Activated B cell treated with CpG ODN at 0.5 μM for 24 hours (primary cell): ENCODE results near the gene ZBTB17. TPM values are rescaled to one million over a fixed set of nuclear protein-coding genes. Genes with fewer than 3 reads are reported as not detected.
"Not testable (repeated sequence)": the region's sequence is repeated elsewhere in the genome, so short reads cannot be mapped to it uniquely, and the experiment has no call there.

Experiments
- ATAC-seq: fragments of 200-7000 bp; cut with Tn5 transposase; one replicate; pipeline ENCODE4 v1.10.0; 2021; ENCODE audit warnings: low read depth, mild to moderate bottlenecking, moderate library complexity
- CTCF ChIA-PET: fragments of 350-600 bp; sonication (Branson Sonifier 250); formaldehyde crosslinking; loops from one replicate; lab custom pipeline; 2021; ENCODE audit warnings: antibody characterized with exemption; lab: Charles Lee
- POLR2A ChIA-PET: fragments of 350-600 bp; sonication (Branson Sonifier 250); formaldehyde crosslinking; loops from one replicate; lab custom pipeline; 2021; ENCODE audit warnings: antibody characterized with exemption; lab: Charles Lee
- DNase-seq: peaks from one replicate; pipeline ENCODE4 v3.0.0; 2022
- H3K27ac Mint-ChIP-seq: one replicate; pipeline ENCODE4 v1.8.0; 2020; ENCODE audit warnings: mixed read lengths
- H3K27me3 Mint-ChIP-seq: one replicate; pipeline ENCODE4 v1.8.0; 2021; ENCODE audit warnings: mixed read lengths
- H3K36me3 Mint-ChIP-seq: one replicate; pipeline ENCODE4 v1.8.0; 2021; ENCODE audit warnings: low read depth, mixed read lengths
- H3K4me1 Mint-ChIP-seq: one replicate; pipeline ENCODE4 v1.8.0; 2021; ENCODE audit warnings: mixed read lengths
- H3K4me3 Mint-ChIP-seq: one replicate; pipeline ENCODE4 v1.8.0; 2020; ENCODE audit warnings: mild to moderate bottlenecking, mixed read lengths
- H3K9me3 Mint-ChIP-seq: one replicate; pipeline ENCODE4 v1.8.0; 2020; ENCODE audit warnings: mixed read lengths
- CTCF ChIP-seq: fragments of 200-600 bp; IDR thresholded peaks from one replicate; pipeline ENCODE4 v1.8.0; 2022; ENCODE audit warnings: antibody characterized with exemption, mild to moderate bottlenecking
- intact Hi-C: fragments of 100-400 bp; cut with micrococcal nuclease; formaldehyde crosslinking; loops from one replicate; pipeline ENCODE4 v1.15.1; 2024
- total RNA-seq: library from RNA; stranded (reverse); gene quantifications from 2 replicates; pipeline ENCODE4 v1.2.3, GENCODE V29; 2022

Gene ZBTB17
- total RNA-seq, 1 donor from 2014 or later = 121 TPM

- ChIA-PET CTCF (interaction anchor here (0.9 to 1.7 kb wide), 2 partner anchors 81 to 101 kb away, joined by 3 to 12 read pairs; no protein-coding TSS in a partner anchor), POLR2A (interaction anchor here (0.5 to 1.8 kb wide), 7 partner anchors 48 to 158 kb away, joined by 3 to 13 read pairs (median 5); no protein-coding TSS in a partner anchor)
- no peaks in the 10 kb centered on the region for H3K9me3 Mint-ChIP-seq
- intact Hi-C loops = loop anchor here (5.0 kb wide), 1 partner anchor 35 kb away; no protein-coding TSS in a partner anchor
- peaks cover 81% of the 10 kb centered on the region for H3K36me3 Mint-ChIP-seq
- peak overlapping the region; percentile 59 for H3K27ac Mint-ChIP-seq
- H3K27me3 Mint-ChIP-seq = no peaks in the 10 kb centered on the region
- no peak for TF ChIP-seq CTCF
- peaks cover 31% of the 10 kb centered on the region for H3K4me1 Mint-ChIP-seq
- H3K4me3 Mint-ChIP-seq = peak overlapping the region; percentile 20
- DNase-seq = no peak
- peak; percentile 61 for ATAC-seq
Measured at GRCh38 chr1:15916916-15917315, 59.0 kb downstream of the ZBTB17 start.

GRCh38 chr1:15916417-15916816, 59.5 kb downstream of the ZBTB17 start:
- POLR2A ChIA-PET = interaction anchor here (0.5 to 1.8 kb wide), 5 partner anchors 48 to 89 kb away, joined by 3 to 13 read pairs (median 6); no protein-coding TSS in a partner anchor
- CTCF ChIA-PET = interaction anchor here (0.9 to 1.7 kb wide), 2 partner anchors 81 to 101 kb away, joined by 3 to 12 read pairs; no protein-coding TSS in a partner anchor
- no peak for TF ChIP-seq CTCF
- Mint-ChIP-seq H3K4me3 (peak overlapping the region; percentile 20), H3K27ac (peak overlapping the region; percentile 59), H3K27me3 (no peaks in the 10 kb centered on the region), H3K9me3 (no peaks in the 10 kb centered on the region), H3K36me3 (peaks cover 81% of the 10 kb centered on the region), H3K4me1 (peaks cover 31% of the 10 kb centered on the region)
- DNase-seq (no peak), ATAC-seq (no peak)
- intact Hi-C loops = loop anchor here (5.0 kb wide), 1 partner anchor 34 kb away; no protein-coding TSS in a partner anchor

GRCh38 chr1:15915991-15916390, 59.9 kb downstream of the ZBTB17 start:
- Mint-ChIP-seq H3K4me3 (peak overlapping the region; percentile 44), H3K27ac (peak overlapping the region; percentile 59), H3K36me3 (peaks cover 81% of the 10 kb centered on the region), H3K9me3 (no peaks in the 10 kb centered on the region), H3K4me1 (peaks cover 31% of the 10 kb centered on the region), H3K27me3 (no peaks in the 10 kb centered on the region)
- TF ChIP-seq CTCF = no peak
- intact Hi-C loops = loop anchor here (5.0 kb wide), 1 partner anchor 34 kb away; no protein-coding TSS in a partner anchor
- ATAC-seq (no peak), DNase-seq (no peak)
- ChIA-PET CTCF (interaction anchor here (0.9 to 1.7 kb wide), 2 partner anchors 82 to 100 kb away, joined by 3 to 12 read pairs; no protein-coding TSS in a partner anchor), POLR2A (interaction anchor here (1.7 to 1.8 kb wide), 2 partner anchors 50 to 82 kb away, joined by 7 to 13 read pairs; no protein-coding TSS in a partner anchor)

GRCh38 chr1:15913607-15914006, 62.3 kb downstream of the ZBTB17 start:
- ATAC-seq, H3K4me3 Mint-ChIP-seq, H3K9me3 Mint-ChIP-seq, DNase-seq, H3K27ac Mint-ChIP-seq, intact Hi-C loops, H3K27me3 Mint-ChIP-seq: not testable (repeated sequence)
- Mint-ChIP-seq H3K36me3 (peaks cover 80% of the 10 kb centered on the region), H3K4me1 (peaks cover 25% of the 10 kb centered on the region)
- ChIA-PET POLR2A (interaction anchor here (0.6 to 0.7 kb wide), 2 partner anchors 66 to 122 kb away, joined by 3 to 4 read pairs; partner anchors contain the start of gene SPEN), CTCF (interaction anchor here (1.0 to 2.3 kb wide), 3 partner anchors 10 to 98 kb away, joined by 3 to 11 read pairs (median 3); no protein-coding TSS in a partner anchor)

GRCh38 chr1:15911927-15912326, 64.0 kb downstream of the ZBTB17 start:
- no peak for TF ChIP-seq CTCF
- ATAC-seq (no peak), DNase-seq (no peak)
- no peak overlapping the region for H3K4me3 Mint-ChIP-seq
- ChIA-PET CTCF (interaction anchor here (2.3 kb wide), 1 partner anchor 96 kb away, joined by 11 read pairs; no protein-coding TSS in a partner anchor), POLR2A (interaction anchor here (0.7 to 1.0 kb wide), 2 partner anchors 63 to 137 kb away, joined by 3 to 11 read pairs; no protein-coding TSS in a partner anchor)
- peaks cover 17% of the 10 kb centered on the region for H3K4me1 Mint-ChIP-seq
- H3K9me3 Mint-ChIP-seq = no peaks in the 10 kb centered on the region
- intact Hi-C loops = no loop called here
- no peak overlapping the region for H3K27ac Mint-ChIP-seq
- peaks cover 69% of the 10 kb centered on the region for H3K36me3 Mint-ChIP-seq
- no peaks in the 10 kb centered on the region for H3K27me3 Mint-ChIP-seq
